HCEC 1CT (cell line): ENCODE data around the gene FADS3.
"Not testable (repeated sequence)": the region's sequence is repeated elsewhere in the genome, so short reads cannot be mapped to it uniquely, and the experiment has no call there.

Experiments
- DNase-seq: peaks from one replicate; pipeline ENCODE4 v3.0.0-alpha.2; 2017

FADS3 gene

GRCh38 chr11:61897387-61898246 lies 6.3 kb upstream of the FADS3 start:
- peak; percentile 29 for DNase-seq

- DNase-seq: no peak
These were observed 5.5 kb upstream of the FADS3 start for GRCh38 chr11:61896665-61897386.

- no peak for DNase-seq
These were observed 4.3 kb upstream of the FADS3 start for GRCh38 chr11:61895718-61896059.

DNA sequence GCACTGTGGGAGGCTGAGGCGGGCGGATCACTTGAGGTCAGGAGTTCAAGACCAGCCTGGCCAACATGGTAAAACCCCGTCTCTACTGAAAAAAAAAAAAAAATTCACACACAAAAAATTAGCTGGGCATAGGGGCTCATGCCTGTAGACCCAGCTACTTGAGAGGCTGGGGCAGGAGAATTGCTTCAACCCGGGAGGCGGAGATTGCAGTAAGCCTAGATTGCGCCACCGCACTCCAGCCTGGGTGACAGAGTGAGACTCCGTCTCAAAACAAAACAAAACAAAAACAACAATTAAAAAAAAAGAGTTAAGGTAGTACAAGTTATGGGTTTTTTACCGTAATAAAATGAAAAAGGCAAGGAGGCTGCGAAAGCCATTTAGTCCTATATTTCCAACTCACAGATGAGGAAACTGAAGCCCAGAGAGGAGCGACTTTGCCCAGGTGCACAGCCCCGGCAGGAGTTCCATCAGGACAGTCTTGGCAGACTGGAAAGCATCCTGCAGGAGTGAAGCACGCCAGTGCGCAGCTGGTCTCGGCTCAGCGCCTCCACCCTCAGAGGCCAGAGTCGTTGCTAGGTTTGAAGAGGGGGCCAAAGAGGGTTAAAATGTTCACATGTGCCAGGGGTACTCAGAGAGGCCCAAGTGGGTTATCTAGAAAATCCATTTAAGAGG lies 3.8 kb upstream of the FADS3 start:
- no peak for DNase-seq

- peak; percentile 85 for DNase-seq
These were observed 2.6 kb upstream of the FADS3 start for GRCh38 chr11:61893981-61894380.

GRCh38 chr11:61892085-61892370 lies 683 bp upstream of the FADS3 start:
- DNase-seq: no peak

DNA sequence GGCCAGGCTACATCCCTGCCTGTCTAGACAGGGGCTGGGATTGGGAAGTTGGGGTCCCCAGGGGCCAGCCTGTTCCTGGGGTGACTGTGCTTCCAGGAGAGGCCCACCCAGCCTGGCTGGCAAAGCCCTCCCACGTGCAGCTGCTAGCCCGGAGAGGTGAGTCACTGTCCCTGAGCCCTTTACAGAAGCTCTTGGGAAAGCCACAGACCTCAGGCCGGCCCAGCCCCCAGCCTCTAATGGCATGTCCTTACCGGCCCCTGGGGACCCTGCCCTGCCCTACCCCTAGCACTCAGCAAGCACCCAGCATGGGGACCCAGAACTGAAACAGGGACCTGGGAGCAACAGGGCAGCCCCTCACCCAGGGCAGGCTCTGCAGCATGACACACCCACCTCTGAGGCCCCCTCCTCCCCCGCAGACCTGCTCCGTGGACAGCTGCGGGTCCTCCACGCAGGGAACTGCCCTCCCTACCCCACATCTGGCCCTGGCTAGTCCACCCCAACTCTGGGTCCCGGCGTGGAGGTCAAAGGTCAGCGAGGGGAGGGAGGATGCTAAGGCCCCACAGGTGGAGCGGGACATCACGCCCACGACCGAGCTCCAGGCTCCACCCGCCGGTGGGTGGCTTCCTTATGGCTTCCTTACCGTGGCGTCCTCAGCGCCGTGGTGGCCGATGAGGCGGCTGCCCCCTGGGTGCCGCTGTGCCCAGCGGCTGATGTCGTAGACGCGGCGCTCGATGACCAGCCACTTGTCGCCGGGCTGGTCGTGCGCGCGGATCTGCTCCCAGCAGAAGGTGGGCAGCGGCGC lies 615 bp downstream of the FADS3 start:
- peak; percentile 63 for DNase-seq

DNA sequence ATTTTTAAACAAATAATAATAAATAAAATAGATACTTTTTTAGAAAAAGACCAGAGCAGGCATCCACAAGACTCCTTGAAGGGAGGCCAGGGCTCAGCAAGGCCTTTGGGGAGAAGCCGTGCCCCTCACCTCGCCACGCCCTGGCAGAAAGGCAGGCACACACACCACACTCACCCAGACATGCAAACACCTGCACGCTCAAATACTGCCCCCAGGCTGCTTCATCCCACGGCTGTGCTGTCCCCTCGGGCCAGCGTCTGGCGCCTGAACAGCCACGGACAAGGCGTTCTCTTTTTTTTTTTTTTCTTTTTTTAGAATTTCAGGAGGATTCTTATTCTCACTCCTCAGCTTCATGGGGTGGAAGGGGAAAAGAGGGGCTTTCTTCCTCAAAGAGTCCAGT lies 1.5 kb downstream of the FADS3 start:
- DNase-seq: no peak

DNA sequence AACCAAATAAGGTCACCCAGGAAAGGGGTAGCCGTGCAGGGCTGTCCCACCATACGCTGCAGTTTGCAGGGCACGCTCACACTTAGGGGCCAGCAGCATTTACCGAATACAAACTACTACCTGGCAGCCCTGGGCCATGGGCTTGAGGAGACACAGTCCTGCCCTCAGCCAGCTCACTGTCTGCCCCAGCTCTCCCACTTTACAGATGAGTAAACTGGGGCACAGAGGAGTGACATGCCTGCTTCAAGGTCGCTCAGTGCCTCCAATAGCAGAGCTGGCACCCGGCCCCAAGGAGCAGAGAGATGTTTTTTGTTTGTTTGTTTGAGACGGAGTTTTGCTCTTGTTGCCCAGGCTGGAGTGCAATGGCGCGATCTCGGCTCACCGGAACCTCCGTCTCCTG lies 2.8 kb downstream of the FADS3 start:
- no peak for DNase-seq

GRCh38 chr11:61887839-61888494 lies 3.4 kb downstream of the FADS3 start:
- DNase-seq: peak; percentile 91

- no peak for DNase-seq
These were observed 4.7 kb downstream of the FADS3 start for GRCh38 chr11:61886643-61887042.

DNA sequence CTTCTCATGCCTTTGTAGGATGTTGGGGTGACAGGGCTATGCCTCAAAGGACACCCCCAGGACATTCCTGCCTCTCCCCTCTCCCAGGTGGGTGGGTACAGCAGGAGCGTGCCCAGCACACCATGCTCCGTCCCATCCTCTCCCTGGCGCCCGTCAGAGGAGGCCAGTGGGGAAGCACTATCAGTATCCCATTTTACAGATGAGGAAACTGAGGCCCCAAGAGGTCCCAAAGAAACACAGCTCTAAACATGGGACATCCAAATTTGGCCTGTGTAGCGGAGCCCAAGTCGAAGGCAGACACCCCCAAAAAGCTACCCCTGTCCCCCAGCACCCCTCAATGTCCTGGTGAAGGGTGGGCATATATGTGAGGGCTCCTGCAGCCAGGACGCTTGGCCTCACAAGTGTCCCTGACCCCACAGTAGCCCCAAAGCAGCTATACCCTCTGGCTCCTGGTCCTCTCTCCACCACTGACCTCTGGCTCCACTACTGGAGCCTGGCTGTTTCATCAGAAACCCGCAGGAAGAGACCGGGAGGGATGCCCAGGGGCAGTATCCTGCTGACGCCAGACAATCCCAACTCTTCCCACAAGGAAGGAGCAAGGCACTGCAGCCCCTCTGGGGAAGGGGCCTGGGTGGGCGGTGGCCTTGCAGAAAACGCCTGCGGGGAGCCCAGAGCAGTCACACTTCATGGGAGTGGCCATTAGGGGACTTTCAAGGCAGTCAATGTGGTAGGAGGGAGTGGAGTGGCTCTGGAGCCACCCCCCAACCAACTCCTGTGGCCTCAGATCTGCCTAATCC lies 5.4 kb downstream of the FADS3 start:
- DNase-seq: no peak

DNA sequence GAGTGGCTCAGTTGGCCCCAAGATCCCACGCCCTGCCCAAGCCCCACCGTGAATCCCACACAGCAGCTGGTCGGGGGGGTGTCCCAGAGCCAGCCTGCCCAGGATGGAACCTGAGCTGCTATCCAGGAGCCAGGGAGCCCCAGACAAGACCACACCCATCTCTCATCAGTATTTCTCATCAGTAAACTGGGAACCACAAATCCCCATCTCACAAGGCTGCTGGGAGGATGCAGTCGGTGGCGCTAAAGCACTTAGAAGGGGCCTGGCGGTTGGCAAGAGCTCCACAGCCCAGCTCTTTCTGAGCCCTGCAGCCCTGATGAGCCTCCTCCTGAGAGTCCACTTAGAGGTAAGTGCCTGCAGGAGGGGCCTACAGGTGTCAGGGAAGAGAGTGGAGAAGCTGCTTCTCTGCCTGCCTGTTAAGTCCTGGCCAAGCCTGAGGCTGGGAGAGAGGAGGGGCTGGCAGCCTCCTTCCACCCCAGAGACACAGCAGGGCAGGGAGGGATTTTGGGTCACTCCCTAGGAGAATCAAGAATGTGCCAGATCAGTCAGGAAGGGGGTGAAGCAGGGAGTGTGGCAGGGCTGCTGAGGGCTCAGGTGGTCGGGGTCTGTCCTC lies 6.1 kb downstream of the FADS3 start:
- no peak for DNase-seq

DNA sequence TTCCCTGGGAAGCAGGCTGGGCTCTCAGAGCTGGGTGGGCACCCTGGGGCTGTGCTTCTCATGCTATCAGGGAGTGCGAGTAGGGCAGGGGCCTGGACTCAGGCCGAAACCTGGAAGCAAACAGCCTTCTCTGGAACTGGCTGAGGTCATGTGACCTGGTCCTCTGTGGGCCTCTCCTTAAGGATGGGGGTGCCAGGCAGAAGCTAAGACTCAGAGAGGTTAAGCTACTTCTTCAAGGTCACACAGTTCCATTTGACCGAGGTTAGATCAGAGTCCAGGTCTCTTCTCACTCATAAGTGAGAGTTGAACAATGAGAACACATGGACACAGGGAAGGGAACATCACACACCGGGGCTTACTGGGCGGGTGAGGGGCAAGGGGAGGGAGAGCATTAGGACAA lies 7.4 kb downstream of the FADS3 start:
- DNase-seq: no peak

DNA sequence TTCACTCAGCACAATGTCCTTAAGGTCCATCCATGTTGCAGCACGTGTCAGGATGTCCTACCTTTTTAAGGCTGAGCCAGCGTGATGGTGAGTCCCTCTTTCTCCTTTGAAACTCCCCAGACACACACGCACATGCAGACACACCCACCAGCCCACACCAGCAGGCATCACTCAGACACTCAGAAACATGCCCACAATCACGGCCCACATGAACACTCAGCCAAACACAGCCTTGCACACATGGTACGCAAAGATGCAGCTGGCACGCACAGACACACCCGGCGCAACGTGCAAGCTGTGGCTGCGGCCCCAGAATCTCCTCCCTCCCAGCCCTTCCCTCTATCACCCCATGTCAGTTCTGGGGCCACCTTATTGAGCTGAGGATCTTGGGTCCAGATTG lies 8.0 kb downstream of the FADS3 start:
- no peak for DNase-seq

- no peak for DNase-seq
These were observed 8.5 kb downstream of the FADS3 start for GRCh38 chr11:61882879-61883278.

DNA sequence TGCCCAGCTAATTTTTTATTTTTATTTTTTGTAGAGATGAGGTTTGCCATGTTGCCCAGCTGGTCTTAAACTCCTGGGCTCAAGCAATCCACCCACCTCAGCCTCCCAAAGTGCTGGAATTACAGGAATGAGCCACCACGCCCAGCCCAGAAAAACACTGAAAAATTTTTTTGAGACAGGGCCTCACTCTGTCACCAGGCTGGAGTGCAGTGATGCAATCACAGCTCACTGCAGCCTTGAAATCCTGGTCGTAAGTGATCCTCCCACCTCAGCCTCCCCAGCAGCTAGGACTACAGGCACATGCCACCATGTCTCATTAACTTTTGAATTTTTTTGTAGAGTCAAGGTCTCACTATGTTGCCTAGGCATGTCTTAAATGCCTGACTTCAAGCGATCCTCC lies 9.1 kb downstream of the FADS3 start:
- DNase-seq: not testable (repeated sequence)

DNA sequence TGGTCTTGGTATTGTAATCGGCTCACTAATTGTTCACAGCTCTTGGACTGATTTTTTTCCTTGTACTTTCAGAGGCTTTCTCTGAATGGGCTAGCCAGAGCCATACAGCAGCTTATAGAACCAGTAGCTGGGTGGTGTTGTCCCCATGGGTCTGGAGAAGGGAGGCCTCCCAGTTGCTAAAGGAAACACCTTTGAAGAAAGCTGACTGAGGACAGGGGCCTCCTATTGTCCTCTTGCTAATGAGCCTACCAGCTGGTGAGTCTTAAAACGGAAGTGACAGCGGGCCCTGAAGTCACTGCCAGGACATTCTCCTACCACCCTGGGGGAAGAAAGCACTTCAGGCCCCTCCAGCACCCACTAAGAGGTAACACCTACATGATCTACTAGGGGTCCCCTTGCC lies 9.9 kb downstream of the FADS3 start:
- no peak for DNase-seq

DNA sequence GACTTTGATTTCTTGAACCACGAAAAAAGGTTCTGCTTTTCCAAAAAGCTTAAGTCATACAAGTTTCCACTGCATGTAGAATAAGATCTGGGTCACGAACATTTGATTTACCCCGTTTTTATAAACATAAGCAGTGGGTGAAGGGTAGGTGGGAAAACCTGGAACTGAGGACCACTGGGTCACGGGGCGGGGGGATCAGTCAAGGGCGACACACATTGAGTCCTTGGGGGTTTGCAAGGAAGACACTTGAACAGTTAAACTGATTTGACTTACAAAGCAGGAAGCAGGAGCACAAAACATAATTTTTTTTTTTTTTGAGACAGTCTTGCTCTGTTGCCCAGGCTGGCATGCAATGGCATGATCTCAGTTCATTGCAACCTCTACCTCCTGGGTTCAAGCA lies 10.9 kb downstream of the FADS3 start:
- no peak for DNase-seq

- DNase-seq: no peak
These were observed 11.3 kb downstream of the FADS3 start for GRCh38 chr11:61880031-61880430.

- no peak for DNase-seq
These were observed 12.2 kb downstream of the FADS3 start for GRCh38 chr11:61879152-61879551.
